VCaP (cell line): ENCODE measurements around the gene PRSS2.
"Not testable (repeated sequence)": the region's sequence is repeated elsewhere in the genome, so short reads cannot be mapped to it uniquely, and the experiment has no call there.

Source experiments
- H3K27ac ChIP-seq: fragments of 450-650 bp; 2 replicates; pipeline ENCODE4 v1.5.1; 2017
- TF ChIP-seq, protein P1 (sequence below): fragments of 450-650 bp; conservative IDR thresholded peaks from 2 replicates; pipeline ENCODE4 v1.5.1; 2017; ENCODE audit warnings: mild to moderate bottlenecking, moderate library complexity

Gene PRSS2

DNA sequence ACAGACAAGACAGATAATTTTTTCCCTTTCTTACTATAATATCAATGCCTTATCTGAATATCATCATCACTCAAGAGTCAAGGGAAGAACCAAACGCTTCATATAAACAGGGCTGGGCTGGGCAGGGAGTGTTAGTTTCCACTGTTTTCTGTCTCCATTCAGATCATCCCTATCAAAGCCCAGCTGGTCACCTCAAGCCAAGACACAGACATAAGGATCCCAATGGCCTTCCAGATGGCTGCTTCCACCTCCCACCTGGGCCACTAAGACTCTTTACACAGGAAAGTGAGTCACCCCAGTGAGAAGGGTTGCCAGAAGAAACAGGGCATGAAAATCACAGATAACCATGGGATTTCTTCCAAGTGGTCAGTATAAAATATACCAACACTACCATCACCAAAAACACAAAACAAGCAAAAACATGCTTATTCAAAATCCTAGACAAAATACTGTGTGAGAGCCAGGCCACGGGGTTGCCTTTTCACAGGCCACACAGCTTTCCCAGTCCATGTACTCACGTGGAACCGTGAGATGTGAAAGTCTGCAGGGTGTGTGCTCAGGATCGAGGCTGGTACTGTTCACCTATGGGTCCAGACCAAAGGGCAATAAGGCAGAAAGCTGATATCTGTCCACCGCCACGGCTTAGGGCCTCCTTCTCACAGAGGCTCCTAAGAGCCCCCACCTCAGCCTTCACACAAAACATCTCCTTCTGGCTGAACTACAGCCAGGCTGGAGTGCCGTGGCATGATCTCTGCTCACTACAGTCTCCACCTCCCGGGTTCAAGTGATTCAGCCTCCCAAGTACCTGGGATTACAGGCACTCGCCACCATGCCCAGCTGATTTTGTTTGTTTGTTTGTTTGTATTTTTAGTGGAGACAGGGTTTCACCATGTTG, 15.8 kb upstream of the PRSS2 start:
- TF ChIP-seq, protein P1, sequence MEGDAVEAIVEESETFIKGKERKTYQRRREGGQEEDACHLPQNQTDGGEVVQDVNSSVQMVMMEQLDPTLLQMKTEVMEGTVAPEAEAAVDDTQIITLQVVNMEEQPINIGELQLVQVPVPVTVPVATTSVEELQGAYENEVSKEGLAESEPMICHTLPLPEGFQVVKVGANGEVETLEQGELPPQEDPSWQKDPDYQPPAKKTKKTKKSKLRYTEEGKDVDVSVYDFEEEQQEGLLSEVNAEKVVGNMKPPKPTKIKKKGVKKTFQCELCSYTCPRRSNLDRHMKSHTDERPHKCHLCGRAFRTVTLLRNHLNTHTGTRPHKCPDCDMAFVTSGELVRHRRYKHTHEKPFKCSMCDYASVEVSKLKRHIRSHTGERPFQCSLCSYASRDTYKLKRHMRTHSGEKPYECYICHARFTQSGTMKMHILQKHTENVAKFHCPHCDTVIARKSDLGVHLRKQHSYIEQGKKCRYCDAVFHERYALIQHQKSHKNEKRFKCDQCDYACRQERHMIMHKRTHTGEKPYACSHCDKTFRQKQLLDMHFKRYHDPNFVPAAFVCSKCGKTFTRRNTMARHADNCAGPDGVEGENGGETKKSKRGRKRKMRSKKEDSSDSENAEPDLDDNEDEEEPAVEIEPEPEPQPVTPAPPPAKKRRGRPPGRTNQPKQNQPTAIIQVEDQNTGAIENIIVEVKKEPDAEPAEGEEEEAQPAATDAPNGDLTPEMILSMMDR, result no peak
- H3K27ac ChIP-seq, result no peak overlapping the region

DNA sequence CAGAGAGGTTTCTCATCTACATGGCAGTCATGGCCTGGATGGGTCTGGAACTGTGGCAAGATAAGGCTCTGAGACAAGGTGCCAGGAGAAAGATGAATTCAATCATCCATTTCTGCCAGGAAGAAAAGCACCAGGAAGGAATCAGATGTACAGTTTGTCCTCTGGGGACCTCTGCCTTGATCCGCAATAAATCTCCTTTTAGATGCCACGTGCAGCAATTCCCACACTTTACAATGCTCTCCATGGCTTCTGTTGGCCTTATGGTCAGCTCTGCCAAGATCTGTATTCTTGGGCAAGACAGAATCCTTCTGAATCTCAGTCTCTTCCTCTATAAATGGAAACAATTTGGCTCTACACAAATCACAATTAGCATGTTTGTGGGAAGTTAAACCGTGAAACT, 12.5 kb upstream of the PRSS2 start:
- H3K27ac ChIP-seq, result not testable (repeated sequence)

DNA sequence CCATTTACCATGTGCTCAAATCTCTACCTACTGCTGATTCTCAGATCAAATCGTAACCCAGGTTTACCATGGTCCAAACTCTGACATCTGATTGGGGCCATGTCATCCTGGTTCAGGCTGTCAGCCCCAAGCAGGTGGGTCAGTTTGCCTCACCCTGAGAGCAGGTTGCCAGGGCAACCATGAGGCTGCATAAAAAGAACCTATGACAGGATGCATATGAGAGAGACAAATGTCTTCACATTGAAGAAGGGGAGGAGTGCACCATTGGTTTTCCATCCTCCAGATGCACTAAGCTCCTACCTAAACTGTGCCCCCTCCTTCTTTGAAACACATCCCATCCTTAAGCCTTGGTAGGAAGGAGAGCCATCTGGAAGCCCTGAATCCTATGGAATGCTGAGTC, 11.3 kb upstream of the PRSS2 start:
- no peak overlapping the region for H3K27ac ChIP-seq
- TF ChIP-seq, protein P1, result no peak

DNA sequence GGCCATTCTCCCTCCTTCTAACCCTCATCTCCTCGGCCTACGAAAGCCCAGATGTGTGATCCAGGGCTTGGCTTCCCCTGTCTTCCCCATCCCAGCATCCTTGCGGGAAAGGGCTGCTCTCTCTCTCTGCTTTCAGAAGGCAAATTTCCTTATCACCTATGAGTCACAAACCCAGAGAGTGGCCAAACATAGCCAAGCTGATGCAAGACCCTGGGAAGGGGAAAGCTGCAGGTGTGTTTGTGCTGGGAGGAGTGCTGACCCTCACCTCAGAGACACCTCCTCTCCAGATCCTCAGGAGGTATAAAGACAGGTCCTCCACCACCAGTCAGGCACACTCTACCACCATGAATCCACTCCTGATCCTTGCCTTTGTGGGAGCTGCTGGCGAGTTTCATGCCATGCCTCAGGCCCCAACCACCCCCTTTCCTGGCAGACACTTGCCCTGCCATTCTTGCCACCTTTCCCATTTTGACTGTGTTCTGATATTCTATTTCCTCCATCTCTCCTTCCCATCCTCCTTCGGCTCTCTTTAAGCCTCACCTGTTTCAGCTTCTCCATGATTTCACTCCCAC, 10.6 kb upstream of the PRSS2 start:
- TF ChIP-seq, protein P1, result no peak
- no peak overlapping the region for H3K27ac ChIP-seq

DNA sequence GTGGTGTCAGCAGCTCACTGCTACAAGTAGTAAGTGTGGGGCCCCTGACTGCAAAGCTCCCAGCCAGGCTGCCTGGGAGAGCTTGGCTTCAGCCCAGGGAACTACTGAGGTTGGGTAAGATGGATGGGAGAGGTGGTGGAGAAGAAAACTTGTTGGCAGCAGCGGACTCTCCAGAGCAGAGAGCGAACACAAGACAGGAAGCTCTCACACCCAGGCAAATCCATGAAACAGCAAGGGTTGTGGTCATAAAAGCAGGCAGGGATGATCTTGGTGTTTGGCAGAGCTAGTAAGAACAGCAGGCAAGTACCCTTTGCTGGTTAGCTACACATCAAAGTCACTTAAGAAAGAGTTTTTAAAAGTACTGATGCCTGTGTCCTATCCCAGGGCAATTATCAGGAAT, 9.2 kb upstream of the PRSS2 start:
- H3K27ac ChIP-seq, result not testable (repeated sequence)

DNA sequence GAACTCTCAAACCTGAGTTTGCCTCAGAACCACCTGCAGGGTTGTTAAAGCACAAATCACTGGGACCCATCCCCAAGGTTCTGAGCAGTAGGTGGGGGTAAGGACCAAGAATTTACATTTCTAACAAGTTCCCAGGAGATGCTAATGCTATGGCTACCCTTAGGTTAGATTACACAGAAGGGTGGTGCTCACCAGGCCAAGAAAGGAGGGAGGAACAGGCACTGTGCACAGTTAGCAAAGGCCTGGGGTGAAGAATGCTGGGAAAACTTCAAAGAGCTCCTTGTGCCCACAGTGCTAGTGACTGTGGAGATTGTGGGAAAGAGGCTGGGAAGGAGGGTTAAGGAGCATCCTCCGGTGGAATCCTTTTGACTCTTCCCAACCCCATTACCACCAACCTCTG, 8.7 kb upstream of the PRSS2 start:
- TF ChIP-seq, protein P1, result no peak
- no peak overlapping the region for H3K27ac ChIP-seq

DNA sequence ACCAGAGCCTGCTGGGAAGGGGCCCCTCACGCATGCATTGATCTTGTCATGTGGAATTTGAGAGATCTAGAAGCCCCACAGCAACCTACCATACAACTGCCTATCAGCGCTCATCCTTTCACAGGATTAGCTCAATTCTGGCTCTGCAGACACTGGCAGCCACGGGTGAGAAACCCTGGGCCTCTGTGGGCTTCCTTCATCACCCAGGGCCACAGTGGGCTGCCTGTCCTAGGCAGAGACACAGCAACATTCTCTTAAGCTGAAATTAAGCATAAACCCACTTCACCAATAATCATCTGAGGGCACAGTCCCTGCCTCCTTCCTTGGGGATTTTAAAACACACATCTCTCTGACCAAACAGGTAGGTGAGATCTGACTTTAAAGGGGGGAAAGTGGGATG, 3.3 kb upstream of the PRSS2 start:
- H3K27ac ChIP-seq, result no peak overlapping the region
- TF ChIP-seq, protein P1, result no peak

DNA sequence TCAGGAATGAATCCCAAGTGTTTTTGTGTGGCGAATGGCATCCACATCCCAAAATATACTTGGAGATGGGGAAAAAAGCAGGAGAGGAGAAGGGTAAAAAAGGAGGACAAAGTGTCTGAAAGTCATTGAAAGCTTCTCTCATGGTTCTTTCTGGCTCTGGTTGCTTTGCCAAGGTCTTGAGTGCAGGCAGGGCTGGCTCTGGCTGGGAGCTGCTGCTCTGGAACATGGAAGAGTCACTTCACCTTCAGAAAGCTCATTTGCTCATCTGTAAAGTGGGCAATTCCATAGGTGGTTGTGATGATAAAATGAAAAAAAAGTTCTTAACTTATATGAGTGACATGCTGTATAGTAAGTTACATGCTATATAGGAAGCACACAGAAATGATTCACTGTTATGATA, 2.9 kb upstream of the PRSS2 start:
- TF ChIP-seq, protein P1, result no peak
- H3K27ac ChIP-seq, result no peak overlapping the region

DNA sequence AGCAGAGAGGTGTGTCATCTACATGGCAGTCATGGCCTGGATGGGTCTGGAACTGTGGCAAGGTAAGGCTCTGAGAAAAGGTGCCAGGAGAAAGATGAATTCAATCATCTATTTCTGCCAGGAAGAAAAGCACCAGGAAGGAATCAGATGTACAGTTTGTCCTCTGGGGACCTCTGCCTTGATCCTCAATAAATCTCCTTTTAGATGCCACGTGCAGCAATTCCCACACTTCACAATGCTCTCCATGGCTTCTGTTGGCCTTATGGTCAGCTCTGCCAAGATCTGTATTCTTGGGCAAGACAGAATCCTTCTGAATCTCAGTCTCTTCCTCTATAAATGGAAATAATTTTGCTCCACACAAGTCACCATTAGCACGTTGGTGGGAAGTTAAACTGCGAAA, 1.9 kb upstream of the PRSS2 start:
- H3K27ac ChIP-seq, result not testable (repeated sequence)
